Measurements from ENCODE around the gene HRC. TPM values are rescaled to one million over a fixed set of nuclear protein-coding genes. Genes with fewer than 3 reads are reported as not detected.

The HRC gene
- total RNA-seq, 6 donors from 2014 or later, result 0.61 to 2.1 (median 1.2) TPM; not detected in 1

GRCh38 chr19:49120868-49121267 lies 34.3 kb downstream of the HRC start:
- Histone ChIP-seq H3K27ac (no peak overlapping the region), H3K4me1 (peaks cover 22 to 29% (median 28%) of the 10 kb centered on the region in 4 donors), H3K9me3 (no peaks in the 10 kb centered on the region), H3K27me3 (no peaks in the 10 kb centered on the region), H3K4me3 (no peak overlapping the region), H3K36me3 (no peaks in the 10 kb centered on the region)
- no peak for DNase-seq
- 95 to 98% methylated on average over 2 of the region's 2 CpGs for WGBS, 2 donors
- TF ChIP-seq, protein P1, sequence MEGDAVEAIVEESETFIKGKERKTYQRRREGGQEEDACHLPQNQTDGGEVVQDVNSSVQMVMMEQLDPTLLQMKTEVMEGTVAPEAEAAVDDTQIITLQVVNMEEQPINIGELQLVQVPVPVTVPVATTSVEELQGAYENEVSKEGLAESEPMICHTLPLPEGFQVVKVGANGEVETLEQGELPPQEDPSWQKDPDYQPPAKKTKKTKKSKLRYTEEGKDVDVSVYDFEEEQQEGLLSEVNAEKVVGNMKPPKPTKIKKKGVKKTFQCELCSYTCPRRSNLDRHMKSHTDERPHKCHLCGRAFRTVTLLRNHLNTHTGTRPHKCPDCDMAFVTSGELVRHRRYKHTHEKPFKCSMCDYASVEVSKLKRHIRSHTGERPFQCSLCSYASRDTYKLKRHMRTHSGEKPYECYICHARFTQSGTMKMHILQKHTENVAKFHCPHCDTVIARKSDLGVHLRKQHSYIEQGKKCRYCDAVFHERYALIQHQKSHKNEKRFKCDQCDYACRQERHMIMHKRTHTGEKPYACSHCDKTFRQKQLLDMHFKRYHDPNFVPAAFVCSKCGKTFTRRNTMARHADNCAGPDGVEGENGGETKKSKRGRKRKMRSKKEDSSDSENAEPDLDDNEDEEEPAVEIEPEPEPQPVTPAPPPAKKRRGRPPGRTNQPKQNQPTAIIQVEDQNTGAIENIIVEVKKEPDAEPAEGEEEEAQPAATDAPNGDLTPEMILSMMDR (IDR thresholded peaks at IDR 0.05), result no peak
- TF ChIP-seq POLR2AphosphoS5 (IDR thresholded peaks at IDR 0.05) (no peak), POLR2A (IDR thresholded peaks at IDR 0.05) (no peak), EP300 (IDR thresholded peaks at IDR 0.05) (no peak)
- ATAC-seq (ENCODE audit: low FRiP score in 2 of 2), result no peak

GRCh38 chr19:49120325-49120683 lies 34.9 kb downstream of the HRC start:
- ATAC-seq (ENCODE audit: low FRiP score in 2 of 2) (no peak), DNase-seq (no peak)
- no peaks in the 10 kb centered on the region for H3K27me3 ChIP-seq
- H3K9me3 ChIP-seq, result no peaks in the 10 kb centered on the region
- TF ChIP-seq, protein P1 (IDR thresholded peaks at IDR 0.05), result no peak
- TF ChIP-seq POLR2A (IDR thresholded peaks at IDR 0.05) (no peak), POLR2AphosphoS5 (IDR thresholded peaks at IDR 0.05) (no peak), EP300 (IDR thresholded peaks at IDR 0.05) (no peak)
- H3K36me3 ChIP-seq, result no peaks in the 10 kb centered on the region
- peaks cover 22 to 31% (median 28%) of the 10 kb centered on the region in 4 donors for H3K4me1 ChIP-seq
- H3K27ac ChIP-seq, result peak overlapping the region in 1 of 4 donors; percentile 94
- 14 to 50% methylated on average over 3 to 14 of the region's 16 CpGs for WGBS, 2 donors
- peak overlapping the region in 3 of 4 donors; percentile 58 to 72 (median 58) for H3K4me3 ChIP-seq

- WGBS, 2 donors, result 2% methylated on average over 21 of the region's 90 CpGs; no CpG with 5 or more reads in 1 of the 2 donors
- DNase-seq, result peak; percentile 68 to 94
Observed at GRCh38 chr19:49119411-49120324, 35.5 kb downstream of the HRC start, which contains the start of gene PPFIA3. PPFIA3 (plus strand) TSS chr19:49119544; CDS start chr19:49127874, 8,330 bp downstream.

DNA sequence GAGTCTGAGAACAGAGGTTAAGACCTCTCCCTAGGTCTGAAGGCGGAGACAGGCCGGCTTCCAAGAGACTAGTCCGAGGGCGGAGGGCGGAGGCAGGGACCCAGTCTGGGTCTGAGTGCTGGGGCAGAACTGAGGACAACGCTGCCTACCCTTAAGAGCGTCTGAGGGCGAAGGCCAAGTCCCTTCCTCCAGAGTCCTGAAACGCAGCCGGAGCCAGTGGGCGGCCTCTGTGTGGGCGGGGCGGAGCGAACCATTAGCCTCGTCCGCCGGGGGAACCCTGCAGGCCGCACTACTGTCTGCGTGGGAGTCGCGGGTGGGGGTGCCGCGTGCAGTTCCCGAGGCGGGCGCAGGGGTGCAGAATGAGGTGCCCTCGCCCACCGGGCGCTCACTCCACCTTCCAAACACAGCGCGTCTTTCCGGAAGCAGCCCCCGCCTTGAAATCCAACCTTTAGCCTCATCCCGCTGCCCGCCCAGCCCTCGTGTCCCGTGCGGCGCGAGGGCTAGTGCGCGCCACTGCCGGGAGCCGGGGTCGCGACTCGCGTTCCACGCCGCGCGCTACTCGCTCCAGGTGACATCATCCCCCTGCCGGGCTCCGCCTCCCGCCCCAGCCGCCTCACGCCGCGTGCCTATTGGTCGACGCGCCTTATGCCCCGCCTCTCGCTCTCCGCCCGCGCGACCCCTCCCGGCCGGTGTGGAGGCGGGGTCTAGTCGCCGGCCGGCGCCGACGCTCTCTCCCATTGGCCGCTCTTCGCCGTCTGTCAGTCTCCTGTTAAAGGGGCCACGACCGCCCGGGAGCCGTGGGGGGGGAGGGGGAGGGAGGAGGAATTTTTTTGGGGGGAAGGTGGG lies 36.4 kb downstream of the HRC start, which contains the start of gene C19orf73:
TSS of gene C19orf73 (minus strand) at position 579 of the 846 bp plus-strand sequence. CDS start at position 458, 121 bp downstream.
- Histone ChIP-seq H3K4me3 (peak within 1 kb of the TSS; percentile 58 to 75 (median 65)), H3K36me3 (no peaks in the 10 kb centered on the region), H3K4me1 (peaks cover 30 to 42% (median 33%) of the 10 kb centered on the region in 4 donors), H3K27me3 (no peaks in the 10 kb centered on the region), H3K9me3 (no peaks in the 10 kb centered on the region), H3K27ac (peak within 1 kb of the TSS; percentile 93 to 94 (median 94))
- peak; percentile 96 for ATAC-seq (ENCODE audit: low FRiP score in 2 of 2)
- 1 to 3% methylated on average over 28 to 30 of the region's 85 CpGs for WGBS, 2 donors
- TF ChIP-seq, protein P1 (IDR thresholded peaks at IDR 0.05), result peak in 5 of 6 experiments; percentile 18 to 75 (median 53)
- TF ChIP-seq POLR2A (IDR thresholded peaks at IDR 0.05) (peak in 3 of 4 donors; percentile 33 to 70 (median 64)), EP300 (IDR thresholded peaks at IDR 0.05) (peak in 1 of 4 donors; percentile 44), POLR2AphosphoS5 (IDR thresholded peaks at IDR 0.05) (peak; percentile 66 to 77)
- peak; percentile 92 to 99 for DNase-seq

More at GRCh38 chr19:49119411-49120324, 35.5 kb downstream of the HRC start, which contains the start of gene PPFIA3:
- H3K36me3 ChIP-seq, result no peaks in the 10 kb centered on the region
- TF ChIP-seq, protein P1 (IDR thresholded peaks at IDR 0.05), result no peak
- TF ChIP-seq POLR2A (IDR thresholded peaks at IDR 0.05) (no peak), POLR2AphosphoS5 (IDR thresholded peaks at IDR 0.05) (no peak), EP300 (IDR thresholded peaks at IDR 0.05) (no peak)
- H3K27ac ChIP-seq, result peak within 1 kb of the TSS; percentile 93 to 94 (median 94)
- peak within 1 kb of the TSS; percentile 58 to 75 (median 65) for H3K4me3 ChIP-seq
- no peaks in the 10 kb centered on the region for H3K27me3 ChIP-seq
- no peaks in the 10 kb centered on the region for H3K9me3 ChIP-seq
- ATAC-seq (ENCODE audit: low FRiP score in 2 of 2), result peak; percentile 60 to 73
- peaks cover 27 to 38% (median 30%) of the 10 kb centered on the region in 4 donors for H3K4me1 ChIP-seq

All from upper lobe of left lung (tissue), 6 donors.